ENCODE measurements around the gene SNRPA1.

Gene SNRPA1

DNA sequence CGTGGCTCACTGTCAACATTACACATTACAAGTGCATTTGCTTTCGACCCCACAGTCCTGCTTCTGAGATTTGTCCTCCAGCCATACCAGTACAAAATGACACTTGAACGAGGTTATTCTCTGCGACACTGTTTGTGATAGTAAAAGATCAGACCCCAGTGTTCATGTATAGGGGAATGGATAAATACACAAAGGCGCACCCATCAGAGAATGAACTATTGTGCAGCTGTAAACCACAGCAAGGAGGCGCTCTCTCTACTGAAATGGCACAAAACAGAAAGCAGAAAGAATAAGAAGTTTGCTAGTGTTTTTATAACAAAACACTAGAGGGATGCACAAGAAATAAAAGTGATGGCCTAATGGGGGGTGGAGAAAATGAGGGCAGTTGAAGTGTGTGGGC, 38.3 kb downstream of the SNRPA1 start:
- TF ChIP-seq, protein P1, sequence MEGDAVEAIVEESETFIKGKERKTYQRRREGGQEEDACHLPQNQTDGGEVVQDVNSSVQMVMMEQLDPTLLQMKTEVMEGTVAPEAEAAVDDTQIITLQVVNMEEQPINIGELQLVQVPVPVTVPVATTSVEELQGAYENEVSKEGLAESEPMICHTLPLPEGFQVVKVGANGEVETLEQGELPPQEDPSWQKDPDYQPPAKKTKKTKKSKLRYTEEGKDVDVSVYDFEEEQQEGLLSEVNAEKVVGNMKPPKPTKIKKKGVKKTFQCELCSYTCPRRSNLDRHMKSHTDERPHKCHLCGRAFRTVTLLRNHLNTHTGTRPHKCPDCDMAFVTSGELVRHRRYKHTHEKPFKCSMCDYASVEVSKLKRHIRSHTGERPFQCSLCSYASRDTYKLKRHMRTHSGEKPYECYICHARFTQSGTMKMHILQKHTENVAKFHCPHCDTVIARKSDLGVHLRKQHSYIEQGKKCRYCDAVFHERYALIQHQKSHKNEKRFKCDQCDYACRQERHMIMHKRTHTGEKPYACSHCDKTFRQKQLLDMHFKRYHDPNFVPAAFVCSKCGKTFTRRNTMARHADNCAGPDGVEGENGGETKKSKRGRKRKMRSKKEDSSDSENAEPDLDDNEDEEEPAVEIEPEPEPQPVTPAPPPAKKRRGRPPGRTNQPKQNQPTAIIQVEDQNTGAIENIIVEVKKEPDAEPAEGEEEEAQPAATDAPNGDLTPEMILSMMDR (IDR thresholded peaks at IDR 0.05; ENCODE audit: borderline replicate concordance, insufficient read depth, low read depth, low read length) = peak; percentile 57
- no peak overlapping the region for H3K4me3 ChIP-seq (ENCODE audit: low read depth, low read length)

DNA sequence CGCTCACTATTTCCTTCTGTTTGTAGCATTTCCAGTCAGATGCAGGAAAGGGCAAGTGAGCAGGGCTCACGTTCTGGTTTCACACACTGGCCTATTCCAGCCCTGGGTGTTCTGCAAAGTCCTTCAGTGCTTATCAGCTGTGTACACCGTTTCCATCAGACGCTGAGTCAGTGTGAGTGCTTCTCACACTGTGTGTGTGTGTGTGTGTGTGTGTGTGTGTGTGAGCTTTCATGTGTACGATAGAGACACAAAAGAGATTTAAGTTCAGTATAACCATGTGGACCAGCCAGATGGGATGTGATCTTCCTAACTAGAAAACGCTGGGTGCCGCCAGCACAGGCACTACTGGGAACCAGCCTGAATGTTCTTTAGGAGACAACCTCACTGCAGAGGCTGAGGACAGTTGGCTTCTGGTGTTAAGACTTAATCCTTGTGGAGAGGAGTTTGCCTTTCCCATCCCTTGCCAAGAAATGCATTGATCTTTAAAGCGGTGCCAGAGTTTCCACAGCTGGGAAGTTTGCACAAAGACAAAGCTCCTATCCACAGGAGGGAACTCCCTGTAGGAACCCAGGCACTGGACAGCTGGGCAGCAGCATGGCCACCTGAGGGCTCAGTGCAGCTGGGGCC, 39.3 kb downstream of the SNRPA1 start:
- H3K4me3 ChIP-seq (ENCODE audit: low read depth, low read length) = no peak overlapping the region
- TF ChIP-seq, protein P1 (IDR thresholded peaks at IDR 0.05; ENCODE audit: borderline replicate concordance, insufficient read depth, low read depth, low read length) = no peak

DNA sequence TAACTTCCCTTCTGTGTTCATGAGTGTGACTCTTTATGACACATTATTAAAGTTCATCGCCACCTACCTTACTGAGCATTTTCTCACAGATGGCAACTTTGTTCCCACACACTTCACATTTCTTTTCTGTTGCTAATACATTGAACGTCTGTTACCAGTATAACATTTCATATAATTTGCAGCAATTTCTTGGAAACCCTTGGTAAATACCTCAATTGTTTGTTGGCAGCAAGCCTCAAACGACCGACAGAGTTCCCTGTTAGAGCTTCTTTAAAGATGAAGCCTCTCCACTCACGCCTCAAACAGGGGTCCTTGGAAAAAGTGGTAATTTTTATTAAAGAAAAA, 40.0 kb downstream of the SNRPA1 start:
- TF ChIP-seq, protein P1 (IDR thresholded peaks at IDR 0.05; ENCODE audit: borderline replicate concordance, insufficient read depth, low read depth, low read length) = no peak
- no peak overlapping the region for H3K4me3 ChIP-seq (ENCODE audit: low read depth, low read length)

DNA sequence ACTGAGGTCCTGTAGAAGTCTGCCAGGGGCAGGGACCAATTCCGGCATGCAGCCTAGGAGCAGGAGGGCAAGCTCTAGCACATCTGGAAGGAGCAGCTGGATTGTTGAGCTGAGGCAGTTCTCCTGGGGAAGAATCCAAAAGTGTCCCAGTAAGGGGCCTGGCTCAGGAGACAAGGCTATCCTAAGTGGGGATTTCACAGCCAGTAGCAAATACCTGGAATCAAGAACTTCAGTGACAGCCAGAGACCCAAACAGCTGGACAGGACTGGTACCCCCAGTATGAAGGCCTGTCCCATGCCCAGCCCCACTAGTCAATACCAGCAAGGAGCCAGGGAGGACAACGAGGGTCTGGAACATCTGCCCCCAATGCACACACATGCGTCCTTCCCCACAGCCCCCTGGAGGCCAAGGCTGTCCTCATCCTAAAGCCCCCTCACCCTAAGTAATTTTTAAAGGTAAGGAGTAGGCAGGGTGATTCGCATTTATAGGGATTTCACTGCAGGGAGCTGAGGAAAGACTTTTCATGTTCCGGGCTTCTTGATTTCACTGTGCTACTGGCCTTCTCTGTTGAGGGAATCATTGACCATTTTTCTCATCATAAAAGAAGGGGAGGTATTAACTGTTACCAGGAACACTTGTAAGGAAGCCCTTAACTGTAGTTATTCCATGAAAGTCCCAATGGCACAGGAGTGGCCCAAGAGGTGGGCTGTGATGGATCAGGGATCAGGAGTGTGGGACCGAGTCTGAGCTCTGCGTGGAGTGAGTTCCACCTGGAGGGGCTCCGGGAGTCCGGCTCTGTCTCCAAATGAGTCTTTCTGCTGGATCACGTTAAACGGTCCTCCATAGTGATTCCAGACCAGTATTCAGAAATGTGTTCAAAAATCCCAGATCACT, 40.6 kb downstream of the SNRPA1 start:
- TF ChIP-seq, protein P1 (IDR thresholded peaks at IDR 0.05; ENCODE audit: borderline replicate concordance, insufficient read depth, low read depth, low read length) = no peak
- H3K4me3 ChIP-seq (ENCODE audit: low read depth, low read length) = no peak overlapping the region

DNA sequence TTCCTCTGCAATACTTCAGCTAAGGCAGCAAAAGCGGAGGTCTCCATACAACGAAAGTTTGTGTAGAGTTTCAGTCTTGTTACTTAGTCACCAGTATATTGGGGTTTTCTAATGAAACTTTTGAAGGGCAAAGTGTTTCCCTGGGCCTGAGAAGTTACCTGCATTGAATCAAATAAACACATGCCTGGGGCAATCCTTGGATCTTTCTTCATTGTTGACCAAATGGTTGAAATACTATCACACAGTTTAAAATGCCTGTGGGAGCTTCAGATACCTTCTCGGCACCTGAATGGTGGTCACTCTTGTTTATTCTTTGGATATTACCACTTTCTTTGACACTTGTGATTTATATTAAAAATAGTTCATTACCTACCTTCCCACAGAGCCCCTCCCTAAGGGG, 42.2 kb downstream of the SNRPA1 start:
- peak overlapping the region; percentile 78 for H3K4me3 ChIP-seq (ENCODE audit: low read depth, low read length)
- TF ChIP-seq, protein P1 (IDR thresholded peaks at IDR 0.05; ENCODE audit: borderline replicate concordance, insufficient read depth, low read depth, low read length) = no peak

DNA sequence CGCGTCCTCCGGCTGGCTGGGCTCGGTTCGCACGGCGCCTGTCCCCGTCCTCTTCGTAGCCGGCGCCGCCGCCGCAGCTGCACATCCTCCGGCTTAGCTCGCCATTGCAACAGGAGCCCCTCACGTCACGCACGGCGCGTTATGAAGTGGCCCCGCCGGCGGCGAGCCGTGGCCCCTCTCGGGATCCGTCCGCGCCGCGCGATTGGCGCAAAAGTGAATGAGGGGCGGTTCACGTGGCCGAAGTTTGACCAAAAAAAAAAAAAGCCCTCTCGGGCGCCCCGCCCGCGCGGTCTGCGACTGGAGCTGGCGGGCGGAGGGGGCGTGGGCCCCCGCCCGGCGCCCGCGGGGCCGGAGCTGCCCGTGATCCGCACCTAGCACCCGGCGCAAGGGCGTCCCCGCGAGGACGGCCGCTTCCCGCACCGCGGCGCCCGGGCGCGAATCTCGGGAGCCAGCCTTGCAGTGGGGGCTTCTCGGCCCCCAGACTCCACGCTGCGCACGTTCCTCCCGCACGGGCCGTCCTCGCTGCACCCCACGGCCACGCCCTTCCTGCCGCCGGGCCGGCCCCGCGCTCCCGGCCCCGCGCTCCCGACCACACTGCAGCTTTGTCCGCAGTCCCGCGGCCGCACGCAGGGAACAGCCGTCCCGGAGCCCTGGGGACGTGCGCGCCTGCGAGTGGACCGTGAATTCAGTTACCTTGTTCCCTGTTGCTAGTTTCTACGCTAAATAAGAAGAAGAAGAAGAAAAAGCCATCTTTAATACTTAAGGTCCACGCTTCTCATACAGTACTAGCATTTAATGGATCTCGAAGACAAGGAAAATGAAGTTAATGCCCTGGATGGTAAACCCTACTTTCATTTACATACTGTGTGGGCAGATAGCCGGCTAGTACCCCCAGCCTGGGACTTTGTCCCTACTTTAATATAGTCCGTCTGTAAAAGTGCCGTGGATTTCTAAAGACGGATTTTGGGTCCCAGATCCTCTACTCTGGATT, 42.9 kb downstream of the SNRPA1 start, which contains the start of gene CHSY1:
Gene CHSY1 (minus strand): TSS at position 219 of the 991 bp plus-strand sequence. CDS start 592 bp downstream, outside the sequence.
- H3K4me3 ChIP-seq (ENCODE audit: low read depth, low read length) = peak within 1 kb of the TSS; percentile 78
- TF ChIP-seq, protein P1 (IDR thresholded peaks at IDR 0.05; ENCODE audit: borderline replicate concordance, insufficient read depth, low read depth, low read length) = peak; percentile 21; the same call in 1 of the 2 replicates
